Kidney (tissue), 14 donors: Measurements from ENCODE around the gene ABHD12. TPM values are rescaled to one million over a fixed set of nuclear protein-coding genes. Genes with fewer than 3 reads are reported as not detected.
A peak's percentile ranks its signal among the peaks of the same experiment; 100 is the strongest.

Experiments
- DNase-seq, 5 donors: peaks; one replicate each; pipeline ENCODE4 v3.0.0-alpha.2; 2013 to 2020
- FAIRE-seq: peaks from 2 replicates; lab custom pipeline; 2012; peaks lifted over from hg19 to GRCh38; lab: Jason Lieb, UNC
- H3K27ac ChIP-seq, 2 donors: one replicate each; pipeline ENCODE4 v1.7.0; 2013; ENCODE audit warnings: low read depth in 2 of 2, low read length in 2 of 2, inconsistent platforms in 1 of 2
- H3K27me3 ChIP-seq: one replicate; pipeline ENCODE4 v1.7.1; 2013; ENCODE audit warnings: low read length, inconsistent platforms; ENCODE audit not compliant: control insufficient read depth, insufficient read depth
- H3K36me3 ChIP-seq, 3 donors: one replicate each; pipeline versions ENCODE4 v1.7.0 to v1.7.1; 2013; ENCODE audit warnings: low read length in 3 of 3, control low read depth in 1 of 3, inconsistent platforms in 1 of 3; ENCODE audit not compliant: insufficient read depth in 3 of 3, control insufficient read depth in 2 of 3
- H3K4me1 ChIP-seq, 3 donors: one replicate each; pipeline versions ENCODE4 v1.7.0 to v1.7.1; 2013; ENCODE audit warnings: low read length in 3 of 3, inconsistent platforms in 1 of 3, low read depth in 1 of 3; ENCODE audit not compliant: control insufficient read depth in 2 of 3, insufficient read depth in 2 of 3
- H3K4me3 ChIP-seq, 3 donors: one replicate each; pipeline versions ENCODE4 v1.7.0 to v1.8.1; 2013; ENCODE audit warnings: low read length in 3 of 3, control low read depth in 1 of 3, inconsistent platforms in 1 of 3
- H3K9ac ChIP-seq, 3 donors: one replicate each; pipeline versions ENCODE4 v1.7.0 to v1.7.1; 2013; ENCODE audit warnings: low read length in 3 of 3, control low read depth in 1 of 3, inconsistent platforms in 1 of 3
- H3K9me3 ChIP-seq, 3 donors: one replicate each; pipeline versions ENCODE4 v1.7.0 to v1.7.1; 2013; ENCODE audit warnings: low read length in 3 of 3, control low read depth in 1 of 3, inconsistent platforms in 1 of 3; ENCODE audit not compliant: control insufficient read depth in 2 of 3, insufficient read depth in 1 of 3
- CTCF ChIP-seq: IDR thresholded peaks from 3 replicates; pipeline ENCODE4 v1.5.1; 2012; ENCODE audit warnings: mild to moderate bottlenecking, moderate library complexity, borderline replicate concordance; ENCODE audit not compliant: insufficient read depth; ENCODE audit errors: extremely low read depth
- intact Hi-C: fragments of 100-400 bp; cut with DNase I; formaldehyde crosslinking; loops from one replicate; pipeline ENCODE4 v1.11.1; 2022
- polyA plus RNA-seq: library from polyadenylated mRNA; stranded (reverse); fragments of 350-450 nt; fragmentation: Illumina TruSeq; extraction: RNeasy Lipid Tissue Mini Kit (QIAGEN cat#74804); gene quantifications from one replicate; pipeline ENCODE4 v1.2.3, GENCODE V29; 2014; ENCODE audit warnings: low read depth, low replicate concordance; ENCODE audit not compliant: insufficient read depth
- total RNA-seq: library from RNA; stranded (reverse); fragmentation: NEBNext Ultra II Directional; extraction: Animal tissue kit (Norgen Biotek cat#: 25700); gene quantifications from one replicate; pipeline ENCODE4 v1.2.1, GENCODE V29; 2021
- donor health status: control.
- donor health status: control.
- donor health status: control.
- donor health status: control.
- donor health status: control.
- donor health status: DM: yes; HTN: yes; CAD: no.
- donor health status: Normal renal cell carcinoma (clear cell type).

Gene ABHD12
- total and polyA plus RNA-seq, 2 donors from 2014 or later, result 61.5 to 68.1 TPM

- no peak overlapping the region for H3K9ac ChIP-seq
- TF ChIP-seq CTCF, result no peak
- peak in 1 of 5 donors; percentile 23 for DNase-seq
- no peak overlapping the region for H3K4me3 ChIP-seq
- intact Hi-C loops, result no loop called here
- H3K36me3 ChIP-seq, result peaks cover 0 to 8% (median 5%) of the 10 kb centered on the region in 3 donors
- H3K9me3 ChIP-seq, result no peaks in the 10 kb centered on the region
- no peak overlapping the region for H3K27ac ChIP-seq
- H3K4me1 ChIP-seq, result peaks cover 0 to 17% (median 7%) of the 10 kb centered on the region in 3 donors
- no peaks in the 10 kb centered on the region for H3K27me3 ChIP-seq
- no peak for FAIRE-seq
Measured at GRCh38 chr20:25325073-25325472, 65.6 kb downstream of the ABHD12 start.

GRCh38 chr20:25324412-25324811 is 66.2 kb downstream of the ABHD12 start:
- DNase-seq, result peak in 1 of 5 donors; percentile 61
- no peak overlapping the region for H3K4me3 ChIP-seq
- H3K4me1 ChIP-seq, result peaks cover 0 to 17% (median 7%) of the 10 kb centered on the region in 3 donors
- no peak overlapping the region for H3K9ac ChIP-seq
- H3K27me3 ChIP-seq, result no peaks in the 10 kb centered on the region
- no peaks in the 10 kb centered on the region for H3K9me3 ChIP-seq
- peaks cover 0 to 8% (median 5%) of the 10 kb centered on the region in 3 donors for H3K36me3 ChIP-seq
- no peak overlapping the region for H3K27ac ChIP-seq
- no peak for FAIRE-seq
- no peak for TF ChIP-seq CTCF
- intact Hi-C loops, result no loop called here

- Histone ChIP-seq H3K9ac (no peak overlapping the region), H3K36me3 (peaks cover 0 to 8% (median 5%) of the 10 kb centered on the region in 3 donors), H3K27me3 (no peaks in the 10 kb centered on the region), H3K4me1 (peaks cover 0 to 15% (median 7%) of the 10 kb centered on the region in 3 donors), H3K27ac (no peak overlapping the region), H3K9me3 (no peaks in the 10 kb centered on the region), H3K4me3 (no peak overlapping the region)
- intact Hi-C loops, result no loop called here
- peak in 1 of 5 donors; percentile 27 for DNase-seq
- no peak for TF ChIP-seq CTCF
- FAIRE-seq, result no peak
Measured at GRCh38 chr20:25323496-25324246, 67.0 kb downstream of the ABHD12 start.
